NCI-H446 treated with DMSO at 0.1 percent for 48 hours (cell line): ENCODE data around the gene ERI3.
"Not testable (repeated sequence)": the region's sequence is repeated elsewhere in the genome, so short reads cannot be mapped to it uniquely, and the experiment has no call there.

ENCODE experiments used
- DNase-seq: peaks from one replicate; lab custom pipeline; 2025; lab: John Stamatoyannopoulos, UW

Gene ERI3

DNA sequence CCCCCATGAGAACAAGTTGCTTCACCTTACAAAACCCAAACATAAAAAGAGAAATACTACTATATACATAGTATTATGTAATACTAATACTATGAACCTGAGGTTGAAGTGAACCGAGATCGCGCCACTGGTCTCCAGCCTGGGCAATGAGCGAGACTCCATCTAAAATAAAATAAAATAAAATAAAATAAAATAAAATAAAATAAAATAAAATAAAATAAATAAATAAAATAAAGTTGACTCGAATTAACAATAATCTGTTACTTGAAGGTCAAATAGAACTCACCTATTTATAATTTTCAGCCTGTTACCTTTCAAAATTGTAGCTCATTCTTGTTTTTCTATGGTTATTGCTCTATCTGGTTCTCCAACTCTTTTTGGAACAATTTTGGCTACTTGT lies 148.5 kb downstream of the ERI3 start:
- not testable (repeated sequence) for DNase-seq

DNA sequence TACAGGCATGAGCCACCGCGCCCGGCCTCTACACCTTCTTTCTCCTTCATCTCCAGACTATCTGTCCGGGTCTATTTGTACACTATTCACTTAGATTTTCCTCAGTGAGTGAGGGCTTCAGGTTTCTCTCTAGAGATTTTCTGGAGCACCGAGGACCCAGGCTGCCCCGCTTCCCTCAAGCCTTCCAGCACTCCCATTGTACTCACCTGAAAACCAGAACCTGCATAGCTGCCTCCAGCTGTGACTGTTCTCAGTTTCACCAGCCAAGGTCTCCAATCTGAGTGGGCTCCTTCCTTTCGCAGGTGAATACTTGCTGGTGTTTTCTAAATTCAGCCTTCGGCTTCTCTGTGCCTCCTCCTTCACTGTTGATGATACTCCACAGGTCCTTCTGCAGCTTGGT lies 154.7 kb downstream of the ERI3 start:
- no peak for DNase-seq

DNA sequence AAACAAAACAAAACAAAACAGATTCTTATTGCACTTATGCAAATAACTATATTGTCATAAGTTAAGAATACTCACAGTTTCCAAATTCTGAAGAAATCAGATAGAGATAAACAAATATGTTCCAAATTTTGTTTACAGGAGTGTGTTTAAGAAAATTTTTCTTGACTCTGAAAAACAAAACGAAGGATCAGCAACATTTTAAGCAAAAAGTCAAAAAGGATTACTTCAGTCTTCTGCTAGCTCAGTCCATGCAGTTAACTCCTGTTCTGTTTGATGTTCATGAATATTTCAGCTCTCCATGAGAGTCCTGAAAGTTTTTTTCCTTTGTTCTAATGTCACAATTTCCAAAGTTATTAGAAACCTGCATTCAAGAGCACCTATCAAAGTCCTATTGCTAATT lies 180.4 kb downstream of the ERI3 start:
- no peak for DNase-seq
